Stimulated activated CD4-positive, alpha-beta T cell treated with anti-CD3 and anti-CD28 coated beads, Interleukin-4, amount 100 ng/mL, for 4 hours (primary cell): Measurements from ENCODE around the gene DIRAS1.

Experiments used
- DNase-seq, 2 experiments: peaks; one replicate each; pipeline ENCODE4 v3.0.0-alpha.2; 2020

Gene DIRAS1

GRCh38 chr19:2720777-2721569 is at the start of gene DIRAS1:
DIRAS1 (minus strand) TSS chr19:2721372; CDS start chr19:2717806, 3,566 bp downstream.
- no peak for DNase-seq

- no peak for DNase-seq
Measured at GRCh38 chr19:2770055-2771013, 49.2 kb upstream of the DIRAS1 start.

GRCh38 chr19:2769218-2769617 is 48.0 kb upstream of the DIRAS1 start:
- no peak for DNase-seq

- no peak for DNase-seq
Measured at GRCh38 chr19:2768365-2769132, 47.4 kb upstream of the DIRAS1 start.

- no peak for DNase-seq
Measured at GRCh38 chr19:2767688-2768087, 46.5 kb upstream of the DIRAS1 start.

GRCh38 chr19:2766594-2767372 is 45.6 kb upstream of the DIRAS1 start:
- no peak for DNase-seq

- DNase-seq: no peak
Measured at GRCh38 chr19:2765376-2765775, 44.2 kb upstream of the DIRAS1 start.

- DNase-seq: no peak
Measured at GRCh38 chr19:2764945-2765344, 43.8 kb upstream of the DIRAS1 start.

- DNase-seq: no peak
Measured at GRCh38 chr19:2763687-2764086, 42.5 kb upstream of the DIRAS1 start.

- DNase-seq: no peak
Measured at GRCh38 chr19:2762783-2763496, 41.8 kb upstream of the DIRAS1 start.

- no peak for DNase-seq
Measured at GRCh38 chr19:2761876-2762782, 41.0 kb upstream of the DIRAS1 start.

- DNase-seq: no peak
Measured at GRCh38 chr19:2761309-2761677, 40.1 kb upstream of the DIRAS1 start.

GRCh38 chr19:2759965-2760364 is 38.8 kb upstream of the DIRAS1 start:
- DNase-seq: no peak

- DNase-seq: no peak
Measured at GRCh38 chr19:2759362-2759761, 38.2 kb upstream of the DIRAS1 start.

- no peak for DNase-seq
Measured at GRCh38 chr19:2758601-2759313, 37.6 kb upstream of the DIRAS1 start.

- no peak for DNase-seq
Measured at GRCh38 chr19:2756921-2757881, 36.0 kb upstream of the DIRAS1 start.

GRCh38 chr19:2756477-2756876 is 35.3 kb upstream of the DIRAS1 start:
- DNase-seq: no peak

GRCh38 chr19:2755811-2756210 is 34.6 kb upstream of the DIRAS1 start:
- no peak for DNase-seq

GRCh38 chr19:2755448-2755705 is 34.2 kb upstream of the DIRAS1 start:
- no peak for DNase-seq
